HCT116 (cell line): ENCODE results near the gene LACRT.

Experiments used
- ATF3 ChIP-seq: IDR thresholded peaks from 2 replicates; pipeline ENCODE4 v1.6.1; 2012
- CEBPB ChIP-seq: IDR thresholded peaks from 2 replicates; pipeline ENCODE4 v1.6.1; 2012; ENCODE audit warnings: low read depth
- CTCF ChIP-seq, 3 experiments: fragments of 200-600 bp in 1 of 3; sonication (generic) in 1 of 3; IDR thresholded peaks in 2 of 3; conservative IDR thresholded peaks in 1 of 3; 2 replicates each; pipeline ENCODE4 v1.5.1; 2012 to 2017; ENCODE audit warnings: low read depth in 2 of 3, low read length in 2 of 3, antibody characterized with exemption in 1 of 3, borderline replicate concordance in 1 of 3, control low read depth in 1 of 3, mild to moderate bottlenecking in 1 of 3, mixed read lengths in 1 of 3, mixed run types in 1 of 3, moderate library complexity in 1 of 3; ENCODE audit not compliant: insufficient read depth in 1 of 3
- FOSL1 ChIP-seq: IDR thresholded peaks from 2 replicates; pipeline ENCODE4 v1.6.1; 2012; ENCODE audit warnings: low read depth
- POLR2A ChIP-seq: IDR thresholded peaks from 2 replicates; pipeline ENCODE4 v1.7.0; 2011; ENCODE audit warnings: borderline replicate concordance; ENCODE audit not compliant: insufficient read depth, insufficient read length; ENCODE audit errors: extremely low read depth

GRCh38 chr12:54593135-54593534, 41.6 kb downstream of the LACRT start:
- TF ChIP-seq CTCF (IDR thresholded peaks at IDR 0.05 in 2 of 3, conservative IDR thresholded peaks at IDR 0.05 in 1 of 3; ENCODE audit: borderline replicate concordance in 1 of 3, insufficient read depth in 1 of 3, low read depth in 2 of 3, low read length in 2 of 3) (no peak), ATF3 (no peak), POLR2A (no peak), CEBPB (no peak), FOSL1 (no peak)
